ENCODE results near the gene GPS1.
"Not testable (repeated sequence)": the region's sequence is repeated elsewhere in the genome, so short reads cannot be mapped to it uniquely, and the experiment has no call there.

GPS1 gene

DNA sequence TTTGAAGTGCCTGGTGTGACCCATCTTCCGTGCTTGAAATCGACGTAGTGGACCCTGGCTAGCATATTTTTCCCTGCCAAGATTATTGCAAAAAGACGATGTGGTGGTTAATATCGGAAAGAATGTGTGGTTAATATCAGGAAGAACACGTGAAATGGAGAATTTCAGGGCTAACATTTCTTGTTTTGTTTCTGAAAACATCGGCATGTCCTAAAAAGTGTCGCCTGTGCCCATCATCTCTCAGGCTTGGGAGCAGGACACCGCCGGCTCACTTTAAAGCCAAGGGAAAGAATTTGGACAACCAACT is 13.9 kb upstream of the GPS1 start:
- intact Hi-C loops (cut with DNase I; ENCODE audit: low total_unique reads), result loop anchor here (5.0 kb wide), 1 partner anchor 59 kb away; the partner anchor contains the start of gene FASN
- H3K27ac ChIP-seq, result peak overlapping the region; percentile 96 to 99

DNA sequence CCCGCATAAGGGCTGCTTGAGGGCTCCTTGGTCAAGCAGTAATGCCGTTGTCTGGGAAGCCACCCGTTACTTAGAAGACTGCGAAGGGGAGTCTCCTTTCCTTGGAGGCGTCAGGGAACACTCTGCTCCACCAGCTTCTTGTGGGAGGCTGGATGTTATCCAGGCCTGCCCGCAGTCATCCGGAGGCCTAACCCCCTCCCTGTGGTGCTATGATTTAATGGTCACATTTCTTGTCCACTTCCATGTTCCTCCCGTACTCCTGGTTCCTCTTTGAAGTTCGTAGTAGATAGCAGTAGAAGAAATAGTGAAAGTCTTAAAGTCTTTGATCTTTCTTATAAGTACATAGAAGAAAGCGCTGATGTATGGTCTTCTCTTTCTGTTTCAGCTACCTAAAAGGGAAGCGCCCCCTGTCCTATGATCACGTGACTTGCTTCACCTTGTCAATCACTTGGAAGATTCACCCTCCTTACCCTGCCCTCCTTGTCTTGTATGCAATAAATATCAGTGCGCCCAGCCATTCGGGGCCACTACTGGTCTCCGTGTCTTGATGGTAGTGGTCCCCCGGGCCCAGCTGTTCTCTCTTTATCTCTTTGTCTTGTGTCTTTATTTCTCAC is 12.8 kb upstream of the GPS1 start:
- H3K27ac ChIP-seq, H3K27me3 ChIP-seq, H3K4me3 ChIP-seq, H3K9me3 ChIP-seq, DNase-seq: not testable (repeated sequence)
- peaks cover 0 to 22% (median 16%) of the 10 kb centered on the region in 4 donors for H3K4me1 ChIP-seq
- H3K36me3 ChIP-seq, result peaks cover 0 to 13% (median 8%) of the 10 kb centered on the region in 3 donors
- intact Hi-C loops (cut with DNase I; ENCODE audit: low total_unique reads), result loop anchor here (5.0 kb wide), 1 partner anchor 58 kb away; the partner anchor contains the start of gene FASN

More for the DNA sequence above, 13.9 kb upstream of the GPS1 start:
- peaks cover 0 to 9% of the 10 kb centered on the region in 2 donors for H3K27me3 ChIP-seq
- no peaks in the 10 kb centered on the region for H3K9me3 ChIP-seq
- H3K4me1 ChIP-seq, result peaks cover 0 to 22% (median 16%) of the 10 kb centered on the region in 4 donors
- H3K4me3 ChIP-seq, result peak overlapping the region; percentile 64 to 97
- TF ChIP-seq, protein P1, sequence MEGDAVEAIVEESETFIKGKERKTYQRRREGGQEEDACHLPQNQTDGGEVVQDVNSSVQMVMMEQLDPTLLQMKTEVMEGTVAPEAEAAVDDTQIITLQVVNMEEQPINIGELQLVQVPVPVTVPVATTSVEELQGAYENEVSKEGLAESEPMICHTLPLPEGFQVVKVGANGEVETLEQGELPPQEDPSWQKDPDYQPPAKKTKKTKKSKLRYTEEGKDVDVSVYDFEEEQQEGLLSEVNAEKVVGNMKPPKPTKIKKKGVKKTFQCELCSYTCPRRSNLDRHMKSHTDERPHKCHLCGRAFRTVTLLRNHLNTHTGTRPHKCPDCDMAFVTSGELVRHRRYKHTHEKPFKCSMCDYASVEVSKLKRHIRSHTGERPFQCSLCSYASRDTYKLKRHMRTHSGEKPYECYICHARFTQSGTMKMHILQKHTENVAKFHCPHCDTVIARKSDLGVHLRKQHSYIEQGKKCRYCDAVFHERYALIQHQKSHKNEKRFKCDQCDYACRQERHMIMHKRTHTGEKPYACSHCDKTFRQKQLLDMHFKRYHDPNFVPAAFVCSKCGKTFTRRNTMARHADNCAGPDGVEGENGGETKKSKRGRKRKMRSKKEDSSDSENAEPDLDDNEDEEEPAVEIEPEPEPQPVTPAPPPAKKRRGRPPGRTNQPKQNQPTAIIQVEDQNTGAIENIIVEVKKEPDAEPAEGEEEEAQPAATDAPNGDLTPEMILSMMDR (IDR thresholded peaks at IDR 0.05), result no peak
- DNase-seq, result no peak
- peaks cover 0 to 13% (median 8%) of the 10 kb centered on the region in 3 donors for H3K36me3 ChIP-seq

DNA sequence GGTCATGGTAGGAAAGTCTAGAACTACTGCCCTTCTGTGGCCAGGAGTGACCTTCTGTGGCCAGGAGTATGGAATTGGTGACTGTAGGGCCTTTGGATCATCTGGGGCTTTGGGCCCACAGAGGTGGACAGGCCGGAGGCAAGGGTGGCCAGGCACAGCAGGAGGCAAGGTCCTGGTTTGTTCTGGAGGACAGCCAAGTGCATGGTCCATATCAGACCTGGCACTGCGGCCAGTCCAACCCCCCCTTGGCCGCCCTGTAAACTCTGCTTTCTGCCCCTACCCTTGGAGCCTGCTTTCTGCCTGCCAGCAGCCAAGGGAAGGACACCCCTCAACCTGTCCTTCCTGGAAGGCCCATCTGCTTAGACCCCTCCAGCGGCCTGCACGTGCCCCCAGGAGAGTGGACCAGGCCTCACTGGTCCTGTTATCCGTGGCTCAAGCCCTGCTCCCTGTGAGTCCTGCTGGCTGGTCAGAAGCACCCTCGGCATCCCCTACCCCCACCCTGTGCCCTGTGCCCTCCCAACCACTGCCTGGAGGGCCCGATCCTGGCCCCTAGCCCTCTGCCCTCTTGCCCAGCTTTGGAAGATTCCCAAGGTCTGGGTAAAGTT is 11.9 kb upstream of the GPS1 start:
- no peaks in the 10 kb centered on the region for H3K27me3 ChIP-seq
- no peak overlapping the region for H3K27ac ChIP-seq
- intact Hi-C loops (cut with DNase I; ENCODE audit: low total_unique reads), result loop anchor here (5.0 kb wide), 1 partner anchor 58 kb away; the partner anchor contains the start of gene FASN
- H3K36me3 ChIP-seq, result peaks cover 0 to 13% (median 8%) of the 10 kb centered on the region in 3 donors
- no peaks in the 10 kb centered on the region for H3K9me3 ChIP-seq
- TF ChIP-seq, protein P1 (IDR thresholded peaks at IDR 0.05), result no peak
- H3K4me1 ChIP-seq, result peaks cover 0 to 22% (median 16%) of the 10 kb centered on the region in 4 donors
- H3K4me3 ChIP-seq, result no peak overlapping the region
- DNase-seq, result no peak

- TF ChIP-seq, protein P1 (IDR thresholded peaks at IDR 0.05), result no peak
- Histone ChIP-seq H3K27me3 (no peaks in the 10 kb centered on the region), H3K27ac (no peak overlapping the region), H3K4me3 (no peak overlapping the region), H3K9me3 (no peaks in the 10 kb centered on the region), H3K4me1 (peaks cover 0 to 13% (median 10%) of the 10 kb centered on the region in 4 donors), H3K36me3 (no peaks in the 10 kb centered on the region)
- no peak for DNase-seq
- intact Hi-C loops (cut with DNase I; ENCODE audit: low total_unique reads), result no loop called here
Measured at GRCh38 chr17:82041144-82041814, 10.4 kb upstream of the GPS1 start.

GRCh38 chr17:82042649-82043048 is 9.0 kb upstream of the GPS1 start:
- H3K27me3 ChIP-seq, result no peaks in the 10 kb centered on the region
- H3K27ac ChIP-seq, result no peak overlapping the region
- peaks cover 0 to 6% (median 2%) of the 10 kb centered on the region in 4 donors for H3K4me1 ChIP-seq
- DNase-seq, result no peak
- peaks cover 6 to 11% (median 7%) of the 10 kb centered on the region in 3 donors for H3K36me3 ChIP-seq
- intact Hi-C loops (cut with DNase I; ENCODE audit: low total_unique reads), result no loop called here
- H3K9me3 ChIP-seq, result no peaks in the 10 kb centered on the region
- no peak overlapping the region for H3K4me3 ChIP-seq
- TF ChIP-seq, protein P1 (IDR thresholded peaks at IDR 0.05), result no peak

GRCh38 chr17:82043507-82043906 is 8.2 kb upstream of the GPS1 start:
- peaks cover 11 to 20% (median 15%) of the 10 kb centered on the region in 3 donors for H3K36me3 ChIP-seq
- DNase-seq, result no peak
- no peaks in the 10 kb centered on the region for H3K4me1 ChIP-seq
- intact Hi-C loops (cut with DNase I; ENCODE audit: low total_unique reads), result no loop called here
- H3K27me3 ChIP-seq, result no peaks in the 10 kb centered on the region
- no peak overlapping the region for H3K4me3 ChIP-seq
- H3K27ac ChIP-seq, result no peak overlapping the region
- H3K9me3 ChIP-seq, result no peaks in the 10 kb centered on the region
- TF ChIP-seq, protein P1 (IDR thresholded peaks at IDR 0.05), result no peak

Data from tibial artery (tissue), 4 donors.